H9 (cell line): ENCODE data around the gene DCBLD1. TPM values are rescaled to one million over a fixed set of nuclear protein-coding genes. Genes with fewer than 3 reads are reported as not detected.

Source experiments
- DNase-seq: peaks from one replicate; pipeline ENCODE4 v3.0.0-alpha.2; 2017
- H2AFZ ChIP-seq: one replicate; pipeline ENCODE4 v1.6.1; 2013; ENCODE audit warnings: mild to moderate bottlenecking, low read length, control low read depth, moderate library complexity
- H2AK5ac ChIP-seq: 2 replicates; pipeline ENCODE4 v1.6.1; 2013; ENCODE audit warnings: low read length, control low read depth, mixed read lengths; ENCODE audit not compliant: insufficient read length
- H2BK120ac ChIP-seq: one replicate; pipeline ENCODE4 v1.6.1; 2013; ENCODE audit warnings: low read depth, mild to moderate bottlenecking, low read length, control low read depth, inconsistent platforms; ENCODE audit not compliant: poor library complexity, severe bottlenecking
- H2BK12ac ChIP-seq: 2 replicates; pipeline ENCODE4 v1.6.1; 2013; ENCODE audit warnings: low read length, control low read depth, mixed read lengths, low read depth; ENCODE audit not compliant: insufficient read length
- H2BK15ac ChIP-seq: 2 replicates; pipeline ENCODE4 v1.6.1; 2013; ENCODE audit warnings: low read depth, low read length, control low read depth
- H2BK20ac ChIP-seq: one replicate; pipeline ENCODE4 v1.6.1; 2013; ENCODE audit warnings: low read depth, mild to moderate bottlenecking, low read length, control low read depth, inconsistent platforms; ENCODE audit not compliant: poor library complexity, severe bottlenecking
- H2BK5ac ChIP-seq: 2 replicates; pipeline ENCODE4 v1.6.1; 2013; ENCODE audit warnings: low read length, control low read depth, mixed read lengths; ENCODE audit not compliant: insufficient read length
- H3K14ac ChIP-seq: 2 replicates; pipeline ENCODE4 v1.6.1; 2013; ENCODE audit warnings: low read length, control low read depth; ENCODE audit not compliant: insufficient read depth
- H3K18ac ChIP-seq: 2 replicates; pipeline ENCODE4 v1.6.1; 2013; ENCODE audit warnings: low read depth, mild to moderate bottlenecking, mixed read lengths, low read length, control low read depth; ENCODE audit not compliant: insufficient read length
- H3K23ac ChIP-seq: 2 replicates; pipeline ENCODE4 v1.6.1; 2013; ENCODE audit warnings: low read length, control low read depth, mixed read lengths, low read depth; ENCODE audit not compliant: insufficient read length
- H3K23me2 ChIP-seq: 2 replicates; pipeline ENCODE4 v1.6.1; 2013; ENCODE audit warnings: low read depth, mild to moderate bottlenecking, mixed read lengths, low read length, control low read depth; ENCODE audit not compliant: insufficient read length, poor library complexity, severe bottlenecking
- H3K27ac ChIP-seq: 2 replicates; pipeline ENCODE4 v1.5.1; 2013; ENCODE audit warnings: low read length, control low read depth, mixed read lengths, low read depth; ENCODE audit not compliant: insufficient read length
- H3K27me3 ChIP-seq: 2 replicates; pipeline ENCODE4 v1.6.1; 2013; ENCODE audit warnings: low read length, control low read depth, inconsistent platforms; ENCODE audit not compliant: insufficient read depth
- H3K4ac ChIP-seq: 2 replicates; pipeline ENCODE4 v1.6.1; 2013; ENCODE audit warnings: low read depth, mild to moderate bottlenecking, control low read depth, inconsistent platforms, low read length, moderate library complexity
- H3K4me1 ChIP-seq: 2 replicates; pipeline ENCODE4 v1.6.1; 2013; ENCODE audit warnings: low read length, control low read depth, inconsistent platforms; ENCODE audit not compliant: insufficient read depth
- H3K4me2 ChIP-seq: 2 replicates; pipeline ENCODE4 v1.6.1; 2013; ENCODE audit warnings: low read length, control low read depth, mixed read lengths; ENCODE audit not compliant: insufficient read length, insufficient read depth
- H3K56ac ChIP-seq: 2 replicates; pipeline ENCODE4 v1.6.1; 2013; ENCODE audit warnings: low read depth, mild to moderate bottlenecking, mixed read lengths, low read length, control low read depth; ENCODE audit not compliant: insufficient read length
- H3K79me1 ChIP-seq: 2 replicates; pipeline ENCODE4 v1.6.1; 2013; ENCODE audit warnings: low read depth, mild to moderate bottlenecking, moderate library complexity, low read length, control low read depth, inconsistent platforms; ENCODE audit not compliant: insufficient read depth, poor library complexity, severe bottlenecking
- H3K79me2 ChIP-seq: 2 replicates; pipeline ENCODE4 v1.6.1; 2013; ENCODE audit warnings: low read length, control low read depth, inconsistent platforms; ENCODE audit not compliant: insufficient read depth
- H3K9ac ChIP-seq: 2 replicates; pipeline ENCODE4 v1.6.1; 2013; ENCODE audit warnings: low read length, control low read depth, mixed read lengths; ENCODE audit not compliant: insufficient read length; ENCODE audit errors: extremely low read depth
- H3K9me3 ChIP-seq: one replicate; pipeline ENCODE4 v1.6.1; 2013; ENCODE audit warnings: low read depth, low read length, inconsistent platforms; ENCODE audit not compliant: control insufficient read depth
- H3T11ph ChIP-seq: one replicate; pipeline ENCODE4 v1.6.1; 2013; ENCODE audit warnings: mild to moderate bottlenecking, low read length, control low read depth, inconsistent platforms
- H4K20me1 ChIP-seq: one replicate; pipeline ENCODE4 v1.6.1; 2013; ENCODE audit not compliant: control insufficient read depth, insufficient read length, insufficient read depth
- H4K5ac ChIP-seq: 2 replicates; pipeline ENCODE4 v1.6.1; 2013; ENCODE audit warnings: low read depth, mild to moderate bottlenecking, mixed read lengths, low read length, control low read depth; ENCODE audit not compliant: insufficient read length
- H4K8ac ChIP-seq: replicated peaks from 2 replicates; pipeline ENCODE4 v1.6.1; 2013; ENCODE audit warnings: low read length, control low read depth, mixed read lengths, low read depth; ENCODE audit not compliant: insufficient read length
- H4K91ac ChIP-seq: 2 replicates; pipeline ENCODE4 v1.6.1; 2013; ENCODE audit warnings: low read depth, mild to moderate bottlenecking, moderate library complexity, mixed read lengths, low read length, control low read depth; ENCODE audit not compliant: insufficient read length
- H3K27ac Mint-ChIP-seq, 3 experiments: 2 replicates in 2 of 3; 3 replicates in 1 of 3; pipeline ENCODE4 v1.8.0; 2020 to 2021; ENCODE audit warnings: mixed read lengths in 3 of 3, mild to moderate bottlenecking in 1 of 3, moderate library complexity in 1 of 3
- H3K27me3 Mint-ChIP-seq: 2 replicates; pipeline ENCODE4 v1.8.0; 2021; ENCODE audit warnings: low read depth, mild to moderate bottlenecking, moderate library complexity, mixed read lengths
- H3K36me3 Mint-ChIP-seq, 3 experiments: 2 replicates in 2 of 3; 3 replicates in 1 of 3; pipeline ENCODE4 v1.8.0; 2020 to 2021; ENCODE audit warnings: low read depth in 3 of 3, mixed read lengths in 3 of 3; ENCODE audit not compliant: insufficient read depth in 1 of 3
- H3K4me1 Mint-ChIP-seq, 2 experiments: 2 replicates each; pipeline ENCODE4 v1.8.0; 2020; ENCODE audit warnings: mixed read lengths in 2 of 2
- H3K4me3 Mint-ChIP-seq, 2 experiments: 2 replicates in 1 of 2; 3 replicates in 1 of 2; pipeline ENCODE4 v1.8.0; 2020 to 2021; ENCODE audit warnings: mild to moderate bottlenecking in 2 of 2, mixed read lengths in 2 of 2, moderate library complexity in 1 of 2
- H3K9me3 Mint-ChIP-seq, 2 experiments: 2 replicates in 1 of 2; 3 replicates in 1 of 2; pipeline ENCODE4 v1.8.0; 2020; ENCODE audit warnings: mild to moderate bottlenecking in 2 of 2, mixed read lengths in 2 of 2, moderate library complexity in 1 of 2
- WGBS: extraction: QIAGEN DNeasy Blood & Tissue Kit; methylation state at CpG from one replicate; pipeline ENCODE4 v1.1.7; 2013; ENCODE audit warnings: missing lambda C conversion rate, low lambda C conversion rate, mixed read lengths; ENCODE audit not compliant: insufficient read length; ENCODE audit errors: extremely low coverage; 5-methylcytosine and 5-hydroxymethylcytosine counted together
- total RNA-seq: library from RNA; stranded (reverse); gene quantifications from 2 replicates; pipeline ENCODE4 v1.2.1, GENCODE V29; 2021
- TF ChIP-seq, protein P1 (sequence below): fragments of 200-600 bp; sonication (generic); conservative IDR thresholded peaks from 3 replicates; pipeline ENCODE4 v1.8.0; 2021; ENCODE audit warnings: antibody characterized with exemption, mild to moderate bottlenecking

The DCBLD1 gene
- total RNA-seq, 1 experiment from 2014 or later, result 10.1 TPM

DNA sequence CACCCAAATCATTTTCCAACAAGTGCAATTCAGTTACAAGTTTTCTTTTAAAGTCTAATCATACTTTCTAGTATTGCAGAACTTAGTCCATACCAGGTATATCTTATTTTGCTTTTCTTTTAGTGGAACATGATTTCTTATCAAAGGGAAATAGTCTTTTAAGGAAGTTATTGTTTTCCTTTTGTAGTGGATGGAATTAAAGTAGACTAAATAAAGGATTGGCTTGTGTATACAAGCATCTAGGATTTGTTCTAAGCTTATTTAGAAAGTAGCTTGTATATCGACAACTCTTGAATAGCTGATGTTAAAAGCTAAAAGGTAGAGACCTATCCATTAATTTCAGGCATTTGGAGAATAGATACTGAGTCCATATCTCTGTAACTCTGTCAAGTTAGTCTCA, 14.8 kb downstream of the DCBLD1 start:
- H4K91ac ChIP-seq, result no peak overlapping the region
- no peaks in the 10 kb centered on the region for H3K79me2 ChIP-seq
- no peak for DNase-seq
- no peaks in the 10 kb centered on the region for H4K20me1 ChIP-seq
- no peaks in the 10 kb centered on the region for H3K4me1 ChIP-seq
- no peak overlapping the region for H2AK5ac ChIP-seq
- no peak overlapping the region for H2BK15ac ChIP-seq
- no peak overlapping the region for H3K14ac ChIP-seq
- no peak overlapping the region for H2BK120ac ChIP-seq
- H4K5ac ChIP-seq, result no peak overlapping the region
- H3K4me2 ChIP-seq, result no peak overlapping the region
- no peak overlapping the region for H3K4me3 Mint-ChIP-seq
- no peak overlapping the region for H3K27ac ChIP-seq
- H3K4ac ChIP-seq, result no peak overlapping the region
- TF ChIP-seq, protein P1, sequence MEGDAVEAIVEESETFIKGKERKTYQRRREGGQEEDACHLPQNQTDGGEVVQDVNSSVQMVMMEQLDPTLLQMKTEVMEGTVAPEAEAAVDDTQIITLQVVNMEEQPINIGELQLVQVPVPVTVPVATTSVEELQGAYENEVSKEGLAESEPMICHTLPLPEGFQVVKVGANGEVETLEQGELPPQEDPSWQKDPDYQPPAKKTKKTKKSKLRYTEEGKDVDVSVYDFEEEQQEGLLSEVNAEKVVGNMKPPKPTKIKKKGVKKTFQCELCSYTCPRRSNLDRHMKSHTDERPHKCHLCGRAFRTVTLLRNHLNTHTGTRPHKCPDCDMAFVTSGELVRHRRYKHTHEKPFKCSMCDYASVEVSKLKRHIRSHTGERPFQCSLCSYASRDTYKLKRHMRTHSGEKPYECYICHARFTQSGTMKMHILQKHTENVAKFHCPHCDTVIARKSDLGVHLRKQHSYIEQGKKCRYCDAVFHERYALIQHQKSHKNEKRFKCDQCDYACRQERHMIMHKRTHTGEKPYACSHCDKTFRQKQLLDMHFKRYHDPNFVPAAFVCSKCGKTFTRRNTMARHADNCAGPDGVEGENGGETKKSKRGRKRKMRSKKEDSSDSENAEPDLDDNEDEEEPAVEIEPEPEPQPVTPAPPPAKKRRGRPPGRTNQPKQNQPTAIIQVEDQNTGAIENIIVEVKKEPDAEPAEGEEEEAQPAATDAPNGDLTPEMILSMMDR, result no peak
- H2BK5ac ChIP-seq, result no peak overlapping the region
- H3T11ph ChIP-seq, result no peak overlapping the region
- no peak overlapping the region for H4K8ac ChIP-seq
- no peak overlapping the region for H3K9ac ChIP-seq
- H2AFZ ChIP-seq, result no peak overlapping the region
- peaks cover 0 to 4% of the 10 kb centered on the region in 2 experiments; a peak in 1 of 4 replicates for H3K4me1 Mint-ChIP-seq
- no peak overlapping the region for H3K27ac Mint-ChIP-seq
- no peaks in the 10 kb centered on the region for H3K9me3 Mint-ChIP-seq
- no peaks in the 10 kb centered on the region for H3K36me3 Mint-ChIP-seq
- H2BK12ac ChIP-seq, result no peak overlapping the region
- H2BK20ac ChIP-seq, result no peak overlapping the region
- no peaks in the 10 kb centered on the region for H3K79me1 ChIP-seq
- no peaks in the 10 kb centered on the region for H3K23me2 ChIP-seq
- WGBS, result no CpG with 5 or more reads among the region's 1 CpG
- no peak overlapping the region for H3K18ac ChIP-seq
- H3K56ac ChIP-seq, result no peak overlapping the region
- H3K27me3 Mint-ChIP-seq, result no peaks in the 10 kb centered on the region
- no peaks in the 10 kb centered on the region for H3K27me3 ChIP-seq
- no peaks in the 10 kb centered on the region for H3K9me3 ChIP-seq
- no peak overlapping the region for H3K23ac ChIP-seq
